HK-2 (cell line): Measurements from ENCODE around the gene ADORA1.

Source experiments
- DNase-seq: peaks from one replicate; pipeline ENCODE4 v3.0.0-alpha.2; 2018; ENCODE audit not compliant: unreplicated experiment

The ADORA1 gene

GRCh38 chr1:203172184-203173010, 44.9 kb downstream of the ADORA1 start:
- peak; percentile 86 for DNase-seq

DNA sequence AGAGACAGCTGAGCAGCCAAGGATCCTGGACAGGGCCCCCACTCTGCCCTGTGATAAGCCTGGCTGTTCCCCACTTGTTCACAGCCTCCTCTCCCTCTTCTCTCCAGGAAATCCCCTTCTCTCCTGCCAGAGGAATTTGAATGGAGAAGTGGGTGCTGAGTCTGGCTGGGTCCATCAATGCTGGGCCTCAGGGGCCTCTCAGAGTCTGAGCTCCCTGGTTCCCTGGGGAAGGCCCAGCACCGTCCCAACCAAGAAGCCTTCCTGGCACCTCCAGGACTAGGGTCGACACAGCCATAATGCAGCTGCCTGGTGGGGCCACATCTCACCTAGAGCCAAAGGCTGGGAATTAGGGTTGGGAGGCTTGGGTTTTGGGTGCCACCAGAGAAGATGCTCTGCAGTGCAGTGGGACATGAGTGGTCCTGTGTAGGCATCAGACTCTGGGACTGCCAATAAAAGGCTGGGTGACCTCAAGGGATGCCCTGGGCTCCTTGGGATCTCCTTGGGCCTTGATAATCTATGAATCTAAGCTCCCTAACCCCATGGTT, 45.6 kb downstream of the ADORA1 start:
- no peak for DNase-seq

DNA sequence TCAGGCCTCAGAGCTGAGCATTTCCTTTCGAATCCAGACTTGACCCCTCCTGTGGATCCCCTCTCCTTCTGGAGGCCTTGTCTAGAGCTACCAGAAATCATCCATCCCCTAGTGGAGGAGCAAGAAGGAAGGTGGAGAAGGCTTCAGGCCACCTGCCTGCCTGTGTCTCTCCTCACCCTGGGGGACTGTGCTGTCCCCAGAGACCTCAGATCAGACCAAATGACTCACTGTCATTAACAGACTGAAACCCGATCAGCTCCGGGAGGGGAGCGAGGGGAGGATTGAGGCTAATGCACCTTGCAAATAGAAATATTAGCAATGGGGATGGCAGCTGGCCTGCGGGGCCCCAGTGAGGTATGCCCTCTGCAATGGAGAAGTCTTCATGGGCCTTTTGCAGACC, 46.0 kb downstream of the ADORA1 start:
- no peak for DNase-seq

- no peak for DNase-seq
Measured at GRCh38 chr1:203174324-203174985, 46.9 kb downstream of the ADORA1 start.

DNA sequence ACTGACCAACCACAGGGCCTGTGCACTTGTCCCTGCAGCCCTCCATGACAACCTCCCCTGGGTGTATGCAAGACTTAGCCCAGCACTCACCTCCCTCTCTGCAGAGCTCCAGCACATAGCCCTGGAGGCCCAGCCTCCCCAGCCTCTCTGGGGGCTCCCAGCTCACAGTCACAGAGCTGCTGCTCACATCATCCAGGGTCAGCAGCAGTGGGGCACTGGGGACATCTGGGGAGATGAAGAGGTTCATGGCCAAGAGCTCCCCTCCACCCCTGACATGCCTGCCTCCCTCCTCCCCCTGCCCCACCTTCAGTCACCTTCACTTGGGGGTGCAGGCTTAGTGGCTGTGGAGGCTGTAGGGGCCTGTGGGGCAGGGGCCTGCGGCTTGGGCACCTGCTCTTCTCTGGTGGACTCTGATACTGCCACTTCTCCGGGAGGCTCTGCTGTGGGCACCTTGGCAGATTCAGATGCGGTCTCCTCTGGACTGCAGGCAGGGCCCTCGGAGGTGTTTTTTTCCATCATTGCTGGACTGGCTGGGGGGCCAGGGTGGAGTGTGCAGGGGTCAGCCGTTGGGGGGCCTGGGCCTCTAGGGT, 47.8 kb downstream of the ADORA1 start, which contains the start of gene MYBPH:
MYBPH (minus strand) TSS at position 590 of the 590 bp plus-strand sequence; CDS start at position 519, 71 bp downstream.
- DNase-seq = no peak

GRCh38 chr1:203175827-203176241, 48.3 kb downstream of the ADORA1 start:
- no peak for DNase-seq

- DNase-seq = no peak
Measured at GRCh38 chr1:203176273-203177035, 48.9 kb downstream of the ADORA1 start.

DNA sequence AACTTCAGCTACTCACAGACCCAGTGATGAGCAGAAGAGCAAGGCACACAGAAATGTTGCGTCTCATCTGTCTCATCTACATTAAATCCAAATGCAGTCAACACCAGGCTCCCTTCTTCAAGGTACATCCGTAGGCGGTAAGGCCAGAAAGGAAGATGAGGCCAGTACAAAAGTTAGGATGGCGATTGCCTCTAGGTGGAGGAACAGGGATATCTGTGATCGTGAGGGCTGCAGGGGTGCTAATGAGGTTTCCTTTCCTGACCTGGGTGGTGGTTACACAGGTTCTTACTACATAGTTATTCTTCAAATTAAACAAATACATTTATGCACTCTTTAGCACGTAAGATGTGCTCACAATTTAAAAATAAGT, 49.5 kb downstream of the ADORA1 start:
- DNase-seq = no peak

DNA sequence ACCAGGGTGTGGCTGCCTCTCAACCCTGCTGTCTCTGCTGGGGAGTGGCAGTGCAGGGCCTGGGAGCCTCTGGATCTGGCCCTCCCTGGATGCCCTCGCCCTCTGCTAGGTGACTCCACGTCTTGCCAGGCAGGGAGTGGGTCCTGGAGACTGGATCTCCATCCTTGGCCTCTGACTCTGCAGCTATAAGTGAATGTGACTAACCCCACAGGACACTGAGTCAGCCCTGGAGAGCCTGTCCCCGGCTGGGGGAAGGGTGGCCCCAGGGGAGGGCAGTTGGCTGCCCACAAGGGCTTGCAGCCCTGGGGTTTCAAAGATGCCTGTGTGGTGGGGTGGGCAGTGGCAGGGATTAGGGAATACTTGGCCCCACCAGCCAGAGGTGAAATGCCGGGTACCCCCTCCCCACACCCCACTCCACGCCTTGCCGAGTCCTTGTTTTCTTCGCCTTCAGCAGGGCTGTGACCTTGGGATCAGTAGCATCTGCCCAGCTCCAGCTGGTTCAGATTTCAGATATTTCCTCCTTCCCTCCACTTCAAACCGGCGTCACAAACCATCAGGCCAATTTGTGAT, 50.0 kb downstream of the ADORA1 start:
- DNase-seq = peak; percentile 79

GRCh38 chr1:203178083-203178482, 50.6 kb downstream of the ADORA1 start:
- DNase-seq = peak; percentile 49

- no peak for DNase-seq
Measured at GRCh38 chr1:203178821-203179666, 51.5 kb downstream of the ADORA1 start.

DNA sequence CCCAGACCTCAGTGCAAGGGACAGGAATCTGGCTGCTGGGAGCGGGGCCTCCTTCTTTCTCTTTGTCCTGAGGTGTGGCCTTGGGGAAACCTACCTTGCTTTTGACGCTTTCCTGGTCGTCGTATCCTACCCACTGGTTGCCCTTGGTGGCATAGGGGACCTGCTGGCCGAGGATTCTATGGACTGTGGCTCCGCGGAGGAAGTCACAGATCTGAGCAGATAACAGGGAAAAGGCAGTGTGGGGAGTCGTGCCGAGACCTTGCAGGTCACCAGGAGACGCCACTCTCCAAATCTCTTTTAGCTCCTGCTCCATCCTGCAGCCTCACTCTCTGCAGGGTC, 52.1 kb downstream of the ADORA1 start:
- no peak for DNase-seq

- DNase-seq = no peak
Measured at GRCh38 chr1:203180611-203181330, 53.2 kb downstream of the ADORA1 start.

DNA sequence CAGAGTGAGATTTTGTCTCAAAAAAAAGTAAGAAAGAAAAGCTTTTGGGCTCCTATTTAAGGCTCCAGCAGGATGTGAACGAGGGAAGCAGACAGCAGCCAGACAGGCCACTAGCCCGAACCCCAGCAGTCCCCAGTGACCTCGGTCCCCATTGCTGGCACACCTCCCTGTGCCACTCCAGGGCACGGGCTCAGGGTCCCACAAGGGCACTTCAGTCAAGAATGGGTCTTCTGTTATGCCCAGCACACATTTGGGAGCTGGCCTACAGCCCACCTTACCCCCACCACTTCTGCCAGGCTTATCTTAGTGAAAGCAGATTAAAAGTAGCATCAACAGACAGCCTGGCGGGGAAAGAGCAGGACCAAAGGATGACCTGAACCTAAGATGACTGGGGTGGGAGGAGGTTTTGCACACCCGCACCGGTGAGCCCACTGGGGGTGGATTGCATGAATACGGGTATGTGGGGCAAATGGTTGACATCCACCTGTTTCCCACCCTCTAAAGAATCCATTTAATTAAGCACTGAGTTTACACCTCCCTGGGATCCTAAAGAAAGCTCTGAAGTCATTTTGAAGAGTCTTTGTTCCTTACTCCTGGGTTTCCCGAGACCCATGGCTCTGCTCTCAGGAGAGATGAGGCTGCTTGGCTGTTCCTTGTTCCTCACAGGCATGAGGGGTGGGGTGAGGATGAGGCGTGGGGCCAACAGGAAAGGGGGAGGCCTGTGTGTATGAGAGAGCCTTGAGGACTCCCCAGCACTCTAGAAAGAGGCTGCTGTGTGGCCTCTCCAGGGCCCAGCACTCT, 54.3 kb downstream of the ADORA1 start:
- DNase-seq = no peak

GRCh38 chr1:203182387-203182953, 54.9 kb downstream of the ADORA1 start:
- DNase-seq = no peak

DNA sequence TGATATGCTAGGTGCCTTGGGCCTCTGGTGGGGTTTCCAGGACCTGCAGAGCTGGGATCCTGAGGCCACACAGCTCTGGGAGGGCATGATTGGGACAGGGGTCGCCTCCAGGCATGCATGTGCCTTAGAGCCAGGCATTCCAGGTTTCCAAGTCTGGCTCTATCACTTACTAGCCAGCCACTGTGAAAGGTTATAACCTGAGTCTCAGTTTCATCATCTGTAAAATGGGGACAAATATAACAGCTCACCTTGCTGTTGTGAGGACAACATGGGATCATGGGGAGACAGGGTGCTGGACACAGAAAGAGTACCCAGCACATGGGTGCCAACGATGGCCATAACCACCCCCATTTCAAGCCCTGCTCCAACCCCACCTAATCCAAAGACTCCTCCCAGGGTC, 56.3 kb downstream of the ADORA1 start:
- DNase-seq = no peak

GRCh38 chr1:203184467-203184866, 56.9 kb downstream of the ADORA1 start:
- no peak for DNase-seq

- DNase-seq = no peak
Measured at GRCh38 chr1:203185061-203185461, 57.5 kb downstream of the ADORA1 start.

DNA sequence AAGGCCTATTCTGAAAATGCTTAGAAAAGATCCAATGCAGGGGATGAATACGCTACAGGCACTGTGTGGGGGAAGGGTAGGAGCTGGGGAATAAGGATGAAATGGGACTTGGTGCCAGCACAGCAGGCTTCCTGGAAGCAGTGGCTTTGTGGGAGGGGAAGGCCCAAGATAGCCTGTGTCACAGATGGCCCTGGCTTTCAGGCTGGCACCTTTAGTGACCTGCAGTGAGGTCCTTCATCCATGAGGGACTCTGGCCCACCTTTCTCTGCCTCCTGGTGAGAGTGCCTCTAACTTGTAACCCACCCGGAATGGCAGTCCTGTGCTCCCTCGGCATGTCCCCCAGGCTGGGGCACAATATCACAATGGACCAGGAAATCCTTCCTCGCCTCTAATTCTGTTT, 58.1 kb downstream of the ADORA1 start:
- no peak for DNase-seq
